Loucy (cell line): ENCODE measurements around the gene SELENOS.

Source experiments
- H2AFZ ChIP-seq: fragments of 200-600 bp; sonication (generic); 2 replicates; pipeline ENCODE4 v1.6.0; 2016; ENCODE audit warnings: antibody characterized with exemption, mild to moderate bottlenecking, low read length, moderate library complexity
- H3F3A ChIP-seq: fragments of 200-600 bp; 2 replicates; pipeline ENCODE4 v1.6.0; 2016; ENCODE audit warnings: antibody characterized with exemption, low read depth, mild to moderate bottlenecking
- H3K27me3 ChIP-seq: fragments of 200-600 bp; sonication (generic); 2 replicates; pipeline ENCODE4 v1.6.1; 2014; ENCODE audit warnings: low read length, mild to moderate bottlenecking; ENCODE audit not compliant: insufficient read depth, poor library complexity, severe bottlenecking
- H3K36me3 ChIP-seq: fragments of 200-600 bp; sonication (generic); 2 replicates; pipeline ENCODE4 v1.6.1; 2016; ENCODE audit warnings: low read length; ENCODE audit not compliant: insufficient read depth
- H3K4me1 ChIP-seq: fragments of 200-600 bp; sonication (generic); 2 replicates; pipeline ENCODE4 v1.5.1; 2014; ENCODE audit warnings: low read length, mild to moderate bottlenecking; ENCODE audit not compliant: insufficient read depth, poor library complexity, severe bottlenecking
- H3K4me2 ChIP-seq: fragments of 200-600 bp; sonication (generic); 2 replicates; pipeline ENCODE4 v1.6.0; 2014; ENCODE audit warnings: antibody characterized with exemption, low read length, low read depth, mild to moderate bottlenecking; ENCODE audit not compliant: poor library complexity, severe bottlenecking
- H3K4me3 ChIP-seq: fragments of 200-600 bp; sonication (generic); 2 replicates; pipeline ENCODE4 v1.5.1; 2014; ENCODE audit warnings: low read length, mild to moderate bottlenecking, mixed read lengths; ENCODE audit not compliant: poor library complexity, severe bottlenecking
- H3K79me2 ChIP-seq: fragments of 200-600 bp; sonication (generic); 2 replicates; pipeline ENCODE4 v1.6.1; 2014; ENCODE audit warnings: low read length; ENCODE audit not compliant: insufficient read depth
- H3K9ac ChIP-seq: fragments of 200-600 bp; sonication (generic); 2 replicates; pipeline ENCODE4 v1.6.0; 2014; ENCODE audit warnings: mild to moderate bottlenecking, low read depth, low read length, moderate library complexity; ENCODE audit not compliant: poor library complexity, severe bottlenecking
- H3K9me2 ChIP-seq: fragments of 200-600 bp; sonication (generic); replicated peaks from 2 replicates; pipeline ENCODE4 v1.6.1; 2016; ENCODE audit warnings: low read depth, low read length, mixed read lengths
- H3K9me3 ChIP-seq: fragments of 200-600 bp; sonication (generic); 2 replicates; pipeline ENCODE4 v1.6.1; 2014; ENCODE audit warnings: mild to moderate bottlenecking, antibody characterized with exemption, low read length, low read depth; ENCODE audit not compliant: insufficient read depth
- H4K20me1 ChIP-seq: fragments of 200-600 bp; sonication (generic); 2 replicates; pipeline ENCODE4 v1.6.0; 2014; ENCODE audit warnings: antibody characterized with exemption, low read length, mild to moderate bottlenecking; ENCODE audit not compliant: insufficient read depth, poor library complexity, severe bottlenecking
- EZH2phosphoT487 ChIP-seq: fragments of 200-600 bp; IDR thresholded peaks from 2 replicates; pipeline ENCODE4 v1.6.1; 2018; ENCODE audit warnings: antibody characterized with exemption, mild to moderate bottlenecking, moderate library complexity, borderline replicate concordance
- TF ChIP-seq, protein P1 (sequence below): fragments of 200-600 bp; sonication (generic); conservative IDR thresholded peaks from 2 replicates; pipeline ENCODE4 v1.5.1; 2014; ENCODE audit warnings: mild to moderate bottlenecking, antibody characterized with exemption, low read length

The SELENOS gene

DNA sequence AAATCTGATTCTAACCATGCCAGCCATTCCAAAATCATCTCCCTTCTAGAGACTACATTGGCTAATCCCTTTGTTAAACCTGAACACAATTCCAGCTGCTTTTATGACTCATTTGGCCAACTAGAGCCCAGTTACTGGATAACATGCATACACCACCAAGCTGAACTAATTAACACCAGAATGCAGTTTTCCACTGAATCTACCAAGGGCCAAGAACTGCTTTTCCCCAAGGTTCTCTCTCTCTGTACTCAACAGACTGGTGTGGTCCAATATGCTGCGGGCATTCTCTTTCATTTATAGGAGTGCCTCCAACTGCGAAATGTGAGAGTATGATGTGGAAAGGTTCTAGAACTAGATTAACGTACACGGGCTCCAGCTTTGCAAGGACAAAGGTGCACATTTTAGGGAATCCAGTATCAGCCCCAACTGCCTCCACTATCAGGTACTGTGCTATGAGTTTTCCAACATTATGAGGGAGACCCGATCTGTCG, 26.9 kb downstream of the SELENOS start:
- Histone ChIP-seq H2AFZ (no peak overlapping the region), H3K27me3 (no peaks in the 10 kb centered on the region), H3K4me2 (peak overlapping the region; percentile 96), H3K79me2 (peaks cover 70% of the 10 kb centered on the region), H3F3A (0 out of 2 replicates have a peak, but pooled peaks cover 6% of the 10 kb centered on the region), H3K9me3 (no peaks in the 10 kb centered on the region), H3K36me3 (no peaks in the 10 kb centered on the region), H3K4me3 (peak overlapping the region; percentile 80), H3K9me2 (no peaks in the 10 kb centered on the region), H4K20me1 (peaks cover 53% of the 10 kb centered on the region), H3K9ac (peak overlapping the region; percentile 83), H3K4me1 (peaks cover 69% of the 10 kb centered on the region)
- TF ChIP-seq, protein P1, sequence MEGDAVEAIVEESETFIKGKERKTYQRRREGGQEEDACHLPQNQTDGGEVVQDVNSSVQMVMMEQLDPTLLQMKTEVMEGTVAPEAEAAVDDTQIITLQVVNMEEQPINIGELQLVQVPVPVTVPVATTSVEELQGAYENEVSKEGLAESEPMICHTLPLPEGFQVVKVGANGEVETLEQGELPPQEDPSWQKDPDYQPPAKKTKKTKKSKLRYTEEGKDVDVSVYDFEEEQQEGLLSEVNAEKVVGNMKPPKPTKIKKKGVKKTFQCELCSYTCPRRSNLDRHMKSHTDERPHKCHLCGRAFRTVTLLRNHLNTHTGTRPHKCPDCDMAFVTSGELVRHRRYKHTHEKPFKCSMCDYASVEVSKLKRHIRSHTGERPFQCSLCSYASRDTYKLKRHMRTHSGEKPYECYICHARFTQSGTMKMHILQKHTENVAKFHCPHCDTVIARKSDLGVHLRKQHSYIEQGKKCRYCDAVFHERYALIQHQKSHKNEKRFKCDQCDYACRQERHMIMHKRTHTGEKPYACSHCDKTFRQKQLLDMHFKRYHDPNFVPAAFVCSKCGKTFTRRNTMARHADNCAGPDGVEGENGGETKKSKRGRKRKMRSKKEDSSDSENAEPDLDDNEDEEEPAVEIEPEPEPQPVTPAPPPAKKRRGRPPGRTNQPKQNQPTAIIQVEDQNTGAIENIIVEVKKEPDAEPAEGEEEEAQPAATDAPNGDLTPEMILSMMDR: no peak

- Histone ChIP-seq H3K27me3 (no peaks in the 10 kb centered on the region), H3K79me2 (peaks cover 91% of the 10 kb centered on the region), H3K4me1 (peaks cover 78% of the 10 kb centered on the region), H3K9me2 (no peaks in the 10 kb centered on the region), H3F3A (peaks cover 13% of the 10 kb centered on the region), H3K4me2 (peak overlapping the region; percentile 96), H3K36me3 (no peaks in the 10 kb centered on the region), H3K9me3 (no peaks in the 10 kb centered on the region), H4K20me1 (peaks cover 61% of the 10 kb centered on the region), H2AFZ (no peak overlapping the region), H3K9ac (peak overlapping the region; percentile 83), H3K4me3 (peak overlapping the region; percentile 80)
- TF ChIP-seq EZH2phosphoT487: no peak
- TF ChIP-seq, protein P1: no peak
These were observed 29.0 kb downstream of the SELENOS start for GRCh38 chr15:101248274-101248673.

DNA sequence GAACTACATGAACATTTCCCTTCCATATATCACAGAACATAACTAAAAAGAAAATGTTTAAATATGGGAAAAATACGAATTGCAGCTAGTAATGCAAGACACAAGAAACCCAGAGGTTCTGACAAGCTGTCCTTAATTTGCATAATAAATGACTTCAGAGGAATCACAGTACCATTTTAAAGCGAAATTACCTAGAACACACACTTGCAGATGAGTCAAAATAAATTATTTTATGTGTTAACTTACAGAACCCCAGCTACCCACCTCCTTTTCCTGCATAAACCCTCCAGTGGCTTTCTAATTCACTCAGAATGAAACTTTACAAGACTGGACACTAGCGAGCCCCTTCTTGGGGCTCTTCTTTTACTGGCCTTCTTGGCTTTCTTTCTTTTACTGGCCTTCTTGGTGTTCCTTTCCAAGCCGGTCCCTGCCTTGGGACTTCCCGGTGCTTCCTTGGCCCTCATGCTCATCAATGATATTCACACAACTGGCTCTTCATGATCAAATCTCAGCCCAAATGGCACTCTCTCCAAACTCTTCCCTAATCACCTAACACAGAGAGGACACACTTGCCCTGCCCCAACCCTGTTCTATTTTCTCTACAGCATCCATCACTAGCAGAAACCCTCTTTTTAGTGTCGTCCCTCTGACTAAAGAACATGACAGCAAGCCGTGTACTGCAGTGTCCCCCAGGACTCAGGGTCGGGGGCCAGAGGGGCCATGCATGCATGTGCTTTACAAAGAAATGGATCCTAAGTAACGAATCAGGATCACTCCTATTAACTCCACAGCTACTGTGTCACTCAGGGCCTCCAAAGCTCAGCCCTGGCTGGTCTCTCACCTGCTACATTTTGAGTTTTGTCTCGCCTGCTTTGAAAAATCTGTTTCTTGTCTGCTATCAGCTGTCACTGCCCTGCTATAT, 30.2 kb downstream of the SELENOS start:
- Histone ChIP-seq H3K9me2 (no peaks in the 10 kb centered on the region), H3K9me3 (no peaks in the 10 kb centered on the region), H3K79me2 (peaks cover 91% of the 10 kb centered on the region), H3F3A (peaks cover 19% of the 10 kb centered on the region), H3K9ac (peak overlapping the region; percentile 83), H3K4me1 (peaks cover 77% of the 10 kb centered on the region), H4K20me1 (peaks cover 65% of the 10 kb centered on the region), H2AFZ (no peak overlapping the region), H3K36me3 (no peaks in the 10 kb centered on the region), H3K4me3 (peak overlapping the region; percentile 80), H3K4me2 (peak overlapping the region; percentile 96), H3K27me3 (no peaks in the 10 kb centered on the region)
- TF ChIP-seq EZH2phosphoT487: no peak
- TF ChIP-seq, protein P1: no peak
